A549 (cell line): ENCODE results near the gene SLCO3A1.

ENCODE experiments used
- CEBPB ChIP-seq, 2 experiments: fragments of >200 bp in 1 of 2; sonication (Bioruptor Twin) in 1 of 2; formaldehyde crosslinking in 1 of 2; IDR thresholded peaks; 2 replicates each; pipeline ENCODE4 v1.6.1; 2012 to 2016
- CTCF ChIP-seq: fragments of >200 bp; sonication (Bioruptor Twin); formaldehyde crosslinking; IDR thresholded peaks from 3 replicates; pipeline ENCODE4 v1.5.1; 2016
- EHMT2 ChIP-seq: fragments of 200-600 bp; sonication (generic); IDR thresholded peaks from 2 replicates; pipeline ENCODE4 v1.6.1; 2016; ENCODE audit warnings: antibody characterized with exemption, low read depth, mild to moderate bottlenecking, moderate library complexity
- HDAC2 ChIP-seq: fragments of 200-600 bp; sonication (generic); IDR thresholded peaks from 2 replicates; pipeline ENCODE4 v1.6.1; 2016
- JUNB ChIP-seq: fragments of >200 bp; sonication (Bioruptor Twin); formaldehyde crosslinking; IDR thresholded peaks from 2 replicates; pipeline ENCODE4 v1.6.1; 2016
- MAX ChIP-seq: IDR thresholded peaks from 2 replicates; pipeline ENCODE4 v1.6.1; 2012
- MAZ ChIP-seq: fragments of 150-350 bp; IDR thresholded peaks from 2 replicates; pipeline ENCODE4 v1.6.1; 2014; ENCODE audit warnings: antibody characterized with exemption, low read depth, low read length, borderline replicate concordance
- PHF8 ChIP-seq: fragments of 200-600 bp; sonication (generic); IDR thresholded peaks from 2 replicates; pipeline ENCODE4 v1.6.1; 2016; ENCODE audit warnings: low read depth, mild to moderate bottlenecking, antibody characterized with exemption, moderate library complexity, borderline replicate concordance
- POLR2A ChIP-seq: IDR thresholded peaks from 2 replicates; pipeline ENCODE4 v1.6.1; 2012; ENCODE audit warnings: mild to moderate bottlenecking, low read length
- RAD21 ChIP-seq, 2 experiments: fragments of >200 bp in 1 of 2; sonication (Bioruptor Twin) in 1 of 2; formaldehyde crosslinking in 1 of 2; IDR thresholded peaks in 1 of 2; conservative IDR thresholded peaks in 1 of 2; 2 replicates in 1 of 2; 3 replicates in 1 of 2; pipeline ENCODE4 v1.6.1; 2012 to 2018; ENCODE audit warnings: inconsistent platforms in 1 of 2

GRCh38 chr15:92014281-92015030, 160.9 kb downstream of the SLCO3A1 start:
- TF ChIP-seq POLR2A (no peak), CTCF (no peak), EHMT2 (no peak), JUNB (no peak), CEBPB (IDR thresholded peaks at IDR 0.05) (no peak), MAX (no peak), PHF8 (no peak), HDAC2 (no peak), RAD21 (conservative IDR thresholded peaks at IDR 0.05 in 1 of 2, IDR thresholded peaks at IDR 0.05 in 1 of 2) (no peak), MAZ (no peak)
